Neutrophil (primary cell): ENCODE data around the gene CPEB1.
"Not testable (repeated sequence)": the region's sequence is repeated elsewhere in the genome, so short reads cannot be mapped to it uniquely, and the experiment has no call there.

Experiments
- H3K27ac ChIP-seq: fragments of 200-600 bp; sonication (generic); 2 replicates; pipeline ENCODE4 v1.5.1; 2016; ENCODE audit warnings: mild to moderate bottlenecking, moderate library complexity
- H3K27me3 ChIP-seq: fragments of 200-600 bp; sonication (generic); 2 replicates; pipeline ENCODE4 v1.6.0; 2016; ENCODE audit warnings: mild to moderate bottlenecking
- H3K36me3 ChIP-seq: fragments of 200-600 bp; sonication (generic); 2 replicates; pipeline ENCODE4 v1.5.1; 2017
- H3K4me1 ChIP-seq, 2 experiments: fragments of 200-600 bp in 1 of 2; sonication (generic) in 1 of 2; 1 replicate in 1 of 2; 2 replicates in 1 of 2; pipeline versions ENCODE4 v1.5.1 to v1.6.1; 2013 to 2016; ENCODE audit warnings: low read depth in 1 of 2, low read length in 1 of 2, mild to moderate bottlenecking in 1 of 2, moderate library complexity in 1 of 2; ENCODE audit not compliant: control insufficient read depth in 1 of 2, insufficient read depth in 1 of 2
- H3K4me3 ChIP-seq, 2 experiments: fragments of 200-600 bp in 1 of 2; sonication (generic) in 1 of 2; 1 replicate in 1 of 2; 2 replicates in 1 of 2; pipeline ENCODE4 v1.5.1; 2013 to 2016; ENCODE audit warnings: low read depth in 1 of 2, low read length in 1 of 2, mild to moderate bottlenecking in 1 of 2, moderate library complexity in 1 of 2
- H3K9me3 ChIP-seq: fragments of 200-600 bp; sonication (generic); 2 replicates; pipeline ENCODE4 v1.5.1; 2016

CPEB1 gene

GRCh38 chr15:82502700-82503339 is 144.3 kb downstream of the CPEB1 start:
- not testable (repeated sequence) for H3K9me3 ChIP-seq, H3K27ac ChIP-seq, H3K4me1 ChIP-seq, H3K4me3 ChIP-seq, H3K36me3 ChIP-seq, H3K27me3 ChIP-seq

GRCh38 chr15:82500772-82501171 is 146.4 kb downstream of the CPEB1 start:
- H3K4me3 ChIP-seq, H3K27ac ChIP-seq, H3K36me3 ChIP-seq, H3K4me1 ChIP-seq, H3K9me3 ChIP-seq, H3K27me3 ChIP-seq: not testable (repeated sequence)

GRCh38 chr15:82497978-82498377 is 149.2 kb downstream of the CPEB1 start:
- not testable (repeated sequence) for H3K4me1 ChIP-seq, H3K27ac ChIP-seq, H3K9me3 ChIP-seq, H3K4me3 ChIP-seq, H3K27me3 ChIP-seq, H3K36me3 ChIP-seq
